Posterior cingulate gyrus (tissue), 11 donors: ENCODE data around the gene EMC9.
"Not testable (repeated sequence)": the region's sequence is repeated elsewhere in the genome, so short reads cannot be mapped to it uniquely, and the experiment has no call there.

Experiments used
- DNase-seq, 10 donors: peaks; one replicate each; pipeline versions ENCODE4 v3.0.0 to v3.0.0-alpha.2; 2020 to 2021; ENCODE audit warnings: mixed read lengths in 3 of 10
- intact Hi-C: fragments of 100-400 bp; cut with DNase I; formaldehyde crosslinking; loops from one replicate; pipeline ENCODE4 v1.15.1; 2023

The EMC9 gene

GRCh38 chr14:24116128-24116814 is 25.1 kb downstream of the EMC9 start:
- intact Hi-C loops = no loop called here
- peak in 1 of 10 donors; percentile 7 for DNase-seq

GRCh38 chr14:24115422-24116127 is 25.8 kb downstream of the EMC9 start:
- peak in 2 of 10 donors; percentile 64 to 76 for DNase-seq
- intact Hi-C loops = loop anchor here (2.0 kb wide), 1 partner anchor 25 kb away; the partner anchor contains the start of gene EMC9

GRCh38 chr14:24114532-24115421 is 26.6 kb downstream of the EMC9 start, which contains the start of the genes DCAF11 and NRL:
Gene DCAF11, plus strand, starts transcription at chr14:24114777. Its CDS starts 818 bp downstream, at chr14:24115595.
Gene NRL, minus strand, starts transcription at chr14:24114949. Its CDS starts 32,101 bp downstream, at chr14:24082848.
- intact Hi-C loops = loop anchor here (1.0 to 2.0 kb wide), 3 partner anchors 26 to 47 kb away; partner anchors contain the start of genes EMC9, IRF9 and RNF31
- DNase-seq = peak; percentile 96 to 100 (median 97)

GRCh38 chr14:24113801-24114531 is 27.4 kb downstream of the EMC9 start:
- intact Hi-C loops = loop anchor here (1.0 to 2.0 kb wide), 3 partner anchors 27 to 47 kb away; partner anchors contain the start of genes EMC9, IRF9 and RNF31
- DNase-seq = peak; percentile 63 to 96 (median 79)

GRCh38 chr14:24113379-24113800 is 28.0 kb downstream of the EMC9 start:
- intact Hi-C loops = no loop called here
- peak in 1 of 10 donors; percentile 55 for DNase-seq

- intact Hi-C loops = no loop called here
- no peak for DNase-seq
Observed at GRCh38 chr14:24110523-24110922, 30.9 kb downstream of the EMC9 start.

- DNase-seq = peak in 1 of 10 donors; percentile 34
- intact Hi-C loops = no loop called here
Observed at GRCh38 chr14:24110060-24110459, 31.3 kb downstream of the EMC9 start.

GRCh38 chr14:24108336-24108874 is 33.0 kb downstream of the EMC9 start:
- intact Hi-C loops = no loop called here
- no peak for DNase-seq

GRCh38 chr14:24106672-24107271 is 34.6 kb downstream of the EMC9 start:
- intact Hi-C loops = no loop called here
- DNase-seq = no peak

GRCh38 chr14:24105609-24106239 is 35.7 kb downstream of the EMC9 start:
- peak in 1 of 10 donors; percentile 18 for DNase-seq
- intact Hi-C loops = not testable (repeated sequence)

GRCh38 chr14:24103451-24103850 is 37.9 kb downstream of the EMC9 start:
- peak in 2 of 10 donors; percentile 33 to 62 for DNase-seq
- intact Hi-C loops = no loop called here

- intact Hi-C loops = no loop called here
- DNase-seq = peak in 3 of 10 donors; percentile 5 to 63 (median 52)
Observed at GRCh38 chr14:24102357-24103048, 38.9 kb downstream of the EMC9 start.

- intact Hi-C loops = no loop called here
- peak in 2 of 10 donors; percentile 7 to 12 for DNase-seq
Observed at GRCh38 chr14:24100982-24101494, 40.4 kb downstream of the EMC9 start.

- peak in 2 of 10 donors; percentile 2 to 9 for DNase-seq
- intact Hi-C loops = no loop called here
Observed at GRCh38 chr14:24100197-24100981, 41.0 kb downstream of the EMC9 start.

- DNase-seq = peak in 4 of 10 donors; percentile 17 to 80 (median 48)
Observed at GRCh38 chr14:24098927-24099813, 42.2 kb downstream of the EMC9 start.

More at GRCh38 chr14:24098927-24099813, 42.2 kb downstream of the EMC9 start:
- intact Hi-C loops = no loop called here
